Stomach (tissue), 4 donors: Measurements from ENCODE around the gene ZFPM1.

ENCODE experiments used
- CTCF ChIP-seq, 7 experiments: fragments of 450-650 bp in 4 of 7; fragments of 200-600 bp in 3 of 7; sonication (generic) in 3 of 7; IDR thresholded peaks; one replicate each; pipeline ENCODE4 v1.5.1; 2016 to 2019; ENCODE audit warnings: antibody characterized with exemption in 7 of 7, control low read depth in 2 of 7, mild to moderate bottlenecking in 1 of 7
- EP300 ChIP-seq: sonication (generic); formaldehyde crosslinking; IDR thresholded peaks from one replicate; pipeline ENCODE4 v1.6.1; 2017; ENCODE audit warnings: antibody characterized with exemption
- POLR2A ChIP-seq, 4 donors: fragments of 450-650 bp; IDR thresholded peaks; one replicate each; pipeline ENCODE4 v1.6.1; 2016; ENCODE audit warnings: antibody characterized with exemption in 4 of 4, control low read depth in 2 of 4, mild to moderate bottlenecking in 1 of 4, moderate library complexity in 1 of 4

- TF ChIP-seq POLR2A (IDR thresholded peaks at IDR 0.05) = no peak
- TF ChIP-seq CTCF (IDR thresholded peaks at IDR 0.05) = no peak
- no peak for TF ChIP-seq EP300
These were observed 50.9 kb downstream of the ZFPM1 start for GRCh38 chr16:88503771-88504488.
